Fibroblast of pulmonary artery (primary cell): ENCODE data around the gene TGIF1.
A peak's percentile ranks its signal among the peaks of the same experiment; 100 is the strongest.

Source experiments
- DNase-seq: peaks from one replicate; pipeline ENCODE4 v3.0.0-alpha.2; 2010; ENCODE audit warnings: low read depth
- H3K4me3 ChIP-seq: replicated peaks from 2 replicates; pipeline ENCODE4 v1.5.1; 2011; ENCODE audit warnings: low read depth, mild to moderate bottlenecking, control low read depth, low read length, moderate library complexity
- TF ChIP-seq, protein P1 (sequence below): IDR thresholded peaks from 2 replicates; pipeline ENCODE4 v1.5.1; 2011; ENCODE audit warnings: mild to moderate bottlenecking, control low read depth, low read length, inconsistent platforms; ENCODE audit errors: missing control alignments

The TGIF1 gene

DNA sequence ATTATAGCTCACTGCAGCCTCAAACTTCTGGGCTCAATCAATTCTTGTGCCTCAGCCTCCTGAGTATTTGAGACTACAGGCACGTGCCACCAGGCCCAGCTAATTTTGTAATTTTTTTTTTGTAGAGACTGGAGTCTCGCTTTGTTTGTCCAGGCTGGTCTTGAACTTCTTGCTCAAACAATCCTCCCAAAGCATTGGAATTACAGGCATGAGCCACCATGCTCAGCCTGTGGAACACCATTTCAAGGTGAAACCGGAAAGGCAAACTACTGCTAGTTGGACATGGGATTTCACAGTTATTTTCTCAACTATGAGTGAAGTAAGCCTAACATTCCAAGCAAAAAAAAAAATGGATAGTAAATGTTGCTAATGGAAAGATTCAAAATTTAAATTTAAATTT is 20.9 kb upstream of the TGIF1 start:
- TF ChIP-seq, protein P1, sequence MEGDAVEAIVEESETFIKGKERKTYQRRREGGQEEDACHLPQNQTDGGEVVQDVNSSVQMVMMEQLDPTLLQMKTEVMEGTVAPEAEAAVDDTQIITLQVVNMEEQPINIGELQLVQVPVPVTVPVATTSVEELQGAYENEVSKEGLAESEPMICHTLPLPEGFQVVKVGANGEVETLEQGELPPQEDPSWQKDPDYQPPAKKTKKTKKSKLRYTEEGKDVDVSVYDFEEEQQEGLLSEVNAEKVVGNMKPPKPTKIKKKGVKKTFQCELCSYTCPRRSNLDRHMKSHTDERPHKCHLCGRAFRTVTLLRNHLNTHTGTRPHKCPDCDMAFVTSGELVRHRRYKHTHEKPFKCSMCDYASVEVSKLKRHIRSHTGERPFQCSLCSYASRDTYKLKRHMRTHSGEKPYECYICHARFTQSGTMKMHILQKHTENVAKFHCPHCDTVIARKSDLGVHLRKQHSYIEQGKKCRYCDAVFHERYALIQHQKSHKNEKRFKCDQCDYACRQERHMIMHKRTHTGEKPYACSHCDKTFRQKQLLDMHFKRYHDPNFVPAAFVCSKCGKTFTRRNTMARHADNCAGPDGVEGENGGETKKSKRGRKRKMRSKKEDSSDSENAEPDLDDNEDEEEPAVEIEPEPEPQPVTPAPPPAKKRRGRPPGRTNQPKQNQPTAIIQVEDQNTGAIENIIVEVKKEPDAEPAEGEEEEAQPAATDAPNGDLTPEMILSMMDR = no peak
- no peak overlapping the region for H3K4me3 ChIP-seq
- no peak for DNase-seq

DNA sequence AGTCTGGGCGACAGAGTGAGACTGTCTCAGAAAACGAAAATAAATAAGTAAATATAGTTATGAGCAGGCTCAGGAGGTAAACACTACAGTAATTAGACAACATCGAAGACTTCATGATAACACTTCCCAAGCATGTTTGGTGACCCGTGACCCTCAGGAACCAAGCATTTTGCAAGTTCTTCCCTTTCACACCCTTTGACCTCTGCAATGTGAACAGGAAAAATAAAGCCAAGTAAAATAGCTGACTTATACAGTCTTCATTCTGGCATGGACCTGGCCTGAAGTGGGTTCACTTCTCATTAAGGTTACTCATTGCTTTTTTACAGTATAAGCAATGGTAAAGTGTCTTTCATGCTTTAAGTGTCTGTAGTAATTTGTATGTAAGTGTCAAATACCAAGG is 15.3 kb upstream of the TGIF1 start:
- H3K4me3 ChIP-seq = no peak overlapping the region
- TF ChIP-seq, protein P1 = no peak
- no peak for DNase-seq

DNA sequence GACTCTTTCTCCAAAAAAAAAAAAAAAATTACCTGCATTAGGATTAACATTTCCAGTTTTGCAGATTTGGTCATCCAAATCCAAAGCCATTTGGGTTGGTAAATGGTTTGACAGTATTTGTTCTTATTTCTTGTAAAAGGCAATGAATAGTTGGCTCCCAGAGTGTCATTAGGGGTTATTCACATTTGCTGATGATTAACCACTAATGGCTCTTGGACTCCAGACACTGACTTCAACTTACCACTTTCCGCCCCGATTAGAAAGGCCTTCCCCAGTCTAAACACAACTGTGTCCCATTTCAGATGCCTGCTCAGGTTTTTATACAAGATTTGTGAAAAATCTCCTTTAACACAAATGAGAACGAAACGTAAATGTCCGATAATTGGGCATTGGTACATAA is 9.6 kb upstream of the TGIF1 start:
- TF ChIP-seq, protein P1 = no peak
- DNase-seq = no peak
- no peak overlapping the region for H3K4me3 ChIP-seq

DNA sequence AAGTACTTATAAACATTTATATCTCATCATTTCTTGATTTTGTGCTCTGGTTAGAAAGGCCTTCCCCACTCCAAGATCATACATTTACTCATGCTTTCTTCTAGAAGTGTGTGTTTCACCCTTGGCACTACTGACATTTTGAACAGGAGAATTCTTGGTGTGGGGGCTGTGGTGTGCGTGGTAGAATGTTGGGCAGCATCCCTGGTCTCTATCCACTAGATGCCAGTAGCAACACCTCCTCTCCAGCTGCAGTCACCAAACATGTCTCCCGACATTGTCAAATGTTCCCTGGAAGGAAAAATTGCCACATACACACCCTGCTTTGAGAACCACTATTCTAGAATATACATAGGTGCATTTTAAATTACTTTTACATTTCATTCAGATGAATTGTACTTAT is 8.7 kb upstream of the TGIF1 start:
- peak; percentile 51 for DNase-seq
- H3K4me3 ChIP-seq = no peak overlapping the region
- TF ChIP-seq, protein P1 = peak; percentile 31

DNA sequence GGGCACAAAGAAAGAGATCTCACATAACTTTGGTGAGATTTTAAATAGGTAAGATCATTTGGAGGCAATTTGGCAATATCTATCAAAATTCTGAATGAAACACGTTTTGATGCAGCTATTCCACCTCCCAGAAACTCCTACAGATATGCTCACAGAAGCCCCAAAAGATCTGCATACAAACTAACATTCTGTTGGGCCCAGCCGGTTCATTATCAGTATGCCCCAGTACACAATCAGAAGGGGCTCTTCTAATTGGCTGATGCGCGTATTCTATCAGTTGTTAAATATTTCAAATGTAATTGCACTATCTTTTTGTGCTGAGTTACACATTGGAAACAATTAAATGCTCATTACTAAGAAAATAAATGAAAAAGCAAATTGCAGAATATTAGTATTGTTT is 7.1 kb upstream of the TGIF1 start:
- no peak for DNase-seq
- no peak overlapping the region for H3K4me3 ChIP-seq
- TF ChIP-seq, protein P1 = no peak

DNA sequence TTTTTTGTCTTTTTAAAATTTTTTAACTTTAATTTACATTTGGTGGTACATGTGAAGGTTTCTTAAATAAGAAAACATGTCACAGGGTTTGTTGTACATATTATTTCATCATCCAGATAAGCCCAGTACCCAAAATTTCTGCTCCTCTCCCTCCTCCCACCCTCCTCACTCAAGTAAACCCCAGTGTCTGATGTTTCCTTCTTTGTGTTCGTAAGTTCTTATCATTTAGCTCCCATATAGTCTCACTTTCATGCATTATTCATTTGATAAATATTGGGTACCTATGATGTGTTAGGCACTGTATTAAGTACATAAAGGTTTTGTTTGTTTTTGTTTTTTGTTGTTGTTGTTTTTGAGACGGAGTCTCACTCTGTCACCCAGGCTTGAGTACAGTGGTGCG is 5.7 kb upstream of the TGIF1 start:
- TF ChIP-seq, protein P1 = no peak
- no peak for DNase-seq
- H3K4me3 ChIP-seq = no peak overlapping the region

DNA sequence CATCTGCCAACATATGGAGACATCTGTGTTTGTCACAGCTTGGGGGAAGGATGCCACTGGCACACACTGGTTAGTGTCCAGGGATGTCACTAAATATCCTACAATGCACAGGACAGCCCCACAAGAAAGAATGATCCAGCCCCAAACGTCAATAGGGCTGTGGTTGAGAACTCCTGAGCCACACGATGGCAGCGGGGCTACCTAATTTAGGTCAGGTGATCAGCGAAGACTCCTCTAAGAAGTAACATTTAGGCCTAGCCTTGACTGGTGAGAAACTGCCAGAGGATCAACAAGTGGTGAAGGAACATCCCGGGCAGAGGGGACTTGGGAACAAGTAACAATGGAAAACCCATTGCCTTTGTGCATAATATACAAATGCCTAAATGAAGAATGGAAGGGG is 5.0 kb upstream of the TGIF1 start:
- TF ChIP-seq, protein P1 = no peak
- no peak overlapping the region for H3K4me3 ChIP-seq
- no peak for DNase-seq
